ENCODE results near the gene CFHR4. TPM values are rescaled to one million over a fixed set of nuclear protein-coding genes. Genes with fewer than 3 reads are reported as not detected.

Gene CFHR4
- total RNA-seq, 1 donor from 2014 or later: not detected

- H3K27me3 Mint-ChIP-seq (ENCODE audit: unreplicated experiment): peaks cover 17% of the 10 kb centered on the region
- no peak overlapping the region for H3K27ac Mint-ChIP-seq (ENCODE audit: unreplicated experiment)
- no peaks in the 10 kb centered on the region for H3K9me3 Mint-ChIP-seq (ENCODE audit: unreplicated experiment)
- no peak for TF ChIP-seq CTCF (IDR thresholded peaks at IDR 0.05)
- no peak overlapping the region for H3K4me3 Mint-ChIP-seq (ENCODE audit: unreplicated experiment)
- DNase-seq (ENCODE audit: extremely low spot score, unreplicated experiment): no peak
- H3K36me3 Mint-ChIP-seq (ENCODE audit: unreplicated experiment): no peaks in the 10 kb centered on the region
- no peaks in the 10 kb centered on the region for H3K4me1 Mint-ChIP-seq (ENCODE audit: unreplicated experiment)
These were observed 68.1 kb downstream of the CFHR4 start for GRCh38 chr1:196955926-196956325.

- no peak for TF ChIP-seq CTCF (IDR thresholded peaks at IDR 0.05)
- no peak for DNase-seq (ENCODE audit: extremely low spot score, unreplicated experiment)
- Mint-ChIP-seq H3K4me1 (ENCODE audit: unreplicated experiment) (no peaks in the 10 kb centered on the region), H3K4me3 (ENCODE audit: unreplicated experiment) (no peak overlapping the region), H3K27ac (ENCODE audit: unreplicated experiment) (no peak overlapping the region), H3K27me3 (ENCODE audit: unreplicated experiment) (peaks cover 18% of the 10 kb centered on the region), H3K36me3 (ENCODE audit: unreplicated experiment) (no peaks in the 10 kb centered on the region), H3K9me3 (ENCODE audit: unreplicated experiment) (no peaks in the 10 kb centered on the region)
These were observed 73.0 kb downstream of the CFHR4 start for GRCh38 chr1:196960854-196961253.

Other genes with a start within 250 kb of the CFHR4 start
- 248 and 252 TPM in 2 replicates for gene CFH, start 236.0 kb upstream of the CFHR4 start, total RNA-seq
- 0.42 and 0.54 TPM in 2 replicates for gene CFHR3, start 113.2 kb upstream of the CFHR4 start, total RNA-seq
- gene CFHR1, start 68.3 kb upstream of the CFHR4 start, total RNA-seq: not detected in 2 replicates
- gene CFHR2, start 55.7 kb downstream of the CFHR4 start, total RNA-seq: not detected in 2 replicates
- gene CFHR5, start 89.5 kb downstream of the CFHR4 start, total RNA-seq: not detected in 2 replicates
- not detected in 2 replicates for gene F13B, start 179.2 kb downstream of the CFHR4 start, total RNA-seq